HG03039 (cell line): ENCODE data around the gene DCDC2B.

Experiments
- ATAC-seq: cut with Tn5 transposase; IDR thresholded peaks from one replicate; pipeline ENCODE4 v1.9.1; 2021; ENCODE audit warnings: mild to moderate bottlenecking, moderate library complexity; ENCODE audit not compliant: unreplicated experiment

Gene DCDC2B

GRCh38 chr1:32221980-32222755 is 13.3 kb downstream of the DCDC2B start, which contains the start of the genes EIF3I and TMEM234:
EIF3I (plus strand) TSS chr1:32222407; CDS start chr1:32222442, 35 bp downstream.
TMEM234 (minus strand) TSS chr1:32222353; CDS start chr1:32222322, 31 bp downstream.
- peak; percentile 89 for ATAC-seq

- ATAC-seq = no peak
Measured at GRCh38 chr1:32223683-32224082, 14.8 kb downstream of the DCDC2B start.

- no peak for ATAC-seq
Measured at GRCh38 chr1:32224285-32224684, 15.4 kb downstream of the DCDC2B start.

GRCh38 chr1:32228771-32229170 is 19.9 kb downstream of the DCDC2B start:
- ATAC-seq = no peak

- no peak for ATAC-seq
Measured at GRCh38 chr1:32231843-32232432, 23.0 kb downstream of the DCDC2B start.

GRCh38 chr1:32232558-32233304 is 23.8 kb downstream of the DCDC2B start:
- ATAC-seq = no peak

GRCh38 chr1:32234792-32235191 is 25.9 kb downstream of the DCDC2B start:
- no peak for ATAC-seq

- no peak for ATAC-seq
Measured at GRCh38 chr1:32239337-32239736, 30.4 kb downstream of the DCDC2B start.

- no peak for ATAC-seq
Measured at GRCh38 chr1:32239790-32240139, 30.9 kb downstream of the DCDC2B start.

- no peak for ATAC-seq
Measured at GRCh38 chr1:32240140-32240951, 31.5 kb downstream of the DCDC2B start.

- peak; percentile 36 for ATAC-seq
Measured at GRCh38 chr1:32241001-32241763, 32.3 kb downstream of the DCDC2B start.

GRCh38 chr1:32242341-32242851 is 33.5 kb downstream of the DCDC2B start:
- no peak for ATAC-seq

- ATAC-seq = no peak
Measured at GRCh38 chr1:32246888-32247273, 38.0 kb downstream of the DCDC2B start, which contains the start of gene FAM167B. FAM167B (plus strand) TSS chr1:32247222; CDS start chr1:32247422, 200 bp downstream.

GRCh38 chr1:32247452-32247851 is 38.6 kb downstream of the DCDC2B start:
- ATAC-seq = no peak

- ATAC-seq = no peak
Measured at GRCh38 chr1:32247983-32248889, 39.3 kb downstream of the DCDC2B start.

GRCh38 chr1:32249831-32250525 is 41.1 kb downstream of the DCDC2B start:
- peak; percentile 35 for ATAC-seq

GRCh38 chr1:32250893-32251716 is 42.2 kb downstream of the DCDC2B start, which contains the start of gene LCK:
LCK (plus strand) TSS chr1:32251265; CDS start chr1:32274330, 23,065 bp downstream.
- ATAC-seq = no peak
